GM12864 (cell line): ENCODE results near the gene GDF11.

Experiments used
- DNase-seq: peaks from one replicate; pipeline ENCODE4 v3.0.0-alpha.2; 2011; ENCODE audit warnings: low read depth
- H3K4me3 ChIP-seq: 2 replicates; pipeline ENCODE4 v1.5.1; 2011; ENCODE audit warnings: mild to moderate bottlenecking, low read depth, low read length, control low read depth
- CTCF ChIP-seq: IDR thresholded peaks from 2 replicates; pipeline ENCODE4 v1.5.1; 2011; ENCODE audit warnings: low read depth, mild to moderate bottlenecking, moderate library complexity, low read length, control low read depth, inconsistent platforms; ENCODE audit errors: missing control alignments

Gene GDF11

GRCh38 chr12:55715169-55715764 lies 27.7 kb upstream of the GDF11 start:
- H3K4me3 ChIP-seq: peak overlapping the region; percentile 80
- TF ChIP-seq CTCF: no peak
- no peak for DNase-seq

- TF ChIP-seq CTCF: no peak
- H3K4me3 ChIP-seq: peak within 1 kb of the TSS; percentile 80
- peak; percentile 85 for DNase-seq
Observed at GRCh38 chr12:55715833-55716581, 26.9 kb upstream of the GDF11 start, which contains the start of gene BLOC1S1. TSS of gene BLOC1S1 (plus strand) at chr12:55716046. CDS start at chr12:55716052, 6 bp downstream.

- no peak for TF ChIP-seq CTCF
- peak overlapping the region; percentile 80 for H3K4me3 ChIP-seq
- no peak for DNase-seq
Observed at GRCh38 chr12:55716582-55716957, 26.4 kb upstream of the GDF11 start.

GRCh38 chr12:55717011-55718007 lies 25.6 kb upstream of the GDF11 start:
- TF ChIP-seq CTCF: no peak
- H3K4me3 ChIP-seq: peak overlapping the region; percentile 80
- DNase-seq: no peak

GRCh38 chr12:55718015-55718414 lies 24.9 kb upstream of the GDF11 start:
- no peak for DNase-seq
- TF ChIP-seq CTCF: no peak
- H3K4me3 ChIP-seq: no peak overlapping the region

- no peak overlapping the region for H3K4me3 ChIP-seq
- TF ChIP-seq CTCF: no peak
Observed at GRCh38 chr12:55718624-55719275, 24.2 kb upstream of the GDF11 start.

More at GRCh38 chr12:55718624-55719275, 24.2 kb upstream of the GDF11 start:
- no peak for DNase-seq
